Sigmoid colon (tissue), 4 donors: ENCODE results near the gene LRP10.

ENCODE experiments used
- POLR2A ChIP-seq, 2 donors: fragments of 450-650 bp; IDR thresholded peaks; one replicate each; pipeline ENCODE4 v1.6.1; 2016; ENCODE audit warnings: antibody characterized with exemption in 2 of 2, mild to moderate bottlenecking in 2 of 2, moderate library complexity in 2 of 2
- POLR2AphosphoS5 ChIP-seq, 4 donors: sonication (generic); formaldehyde crosslinking; IDR thresholded peaks; one replicate each; pipeline ENCODE4 v1.6.1; 2017; ENCODE audit warnings: antibody characterized with exemption in 4 of 4
- TF ChIP-seq, protein P1 (sequence below), 4 experiments: fragments of 450-650 bp in 3 of 4; fragments of 200-600 bp in 1 of 4; IDR thresholded peaks; one replicate each; pipeline ENCODE4 v1.5.1; 2016 to 2019; ENCODE audit warnings: antibody characterized with exemption in 4 of 4, mild to moderate bottlenecking in 3 of 4, moderate library complexity in 2 of 4

DNA sequence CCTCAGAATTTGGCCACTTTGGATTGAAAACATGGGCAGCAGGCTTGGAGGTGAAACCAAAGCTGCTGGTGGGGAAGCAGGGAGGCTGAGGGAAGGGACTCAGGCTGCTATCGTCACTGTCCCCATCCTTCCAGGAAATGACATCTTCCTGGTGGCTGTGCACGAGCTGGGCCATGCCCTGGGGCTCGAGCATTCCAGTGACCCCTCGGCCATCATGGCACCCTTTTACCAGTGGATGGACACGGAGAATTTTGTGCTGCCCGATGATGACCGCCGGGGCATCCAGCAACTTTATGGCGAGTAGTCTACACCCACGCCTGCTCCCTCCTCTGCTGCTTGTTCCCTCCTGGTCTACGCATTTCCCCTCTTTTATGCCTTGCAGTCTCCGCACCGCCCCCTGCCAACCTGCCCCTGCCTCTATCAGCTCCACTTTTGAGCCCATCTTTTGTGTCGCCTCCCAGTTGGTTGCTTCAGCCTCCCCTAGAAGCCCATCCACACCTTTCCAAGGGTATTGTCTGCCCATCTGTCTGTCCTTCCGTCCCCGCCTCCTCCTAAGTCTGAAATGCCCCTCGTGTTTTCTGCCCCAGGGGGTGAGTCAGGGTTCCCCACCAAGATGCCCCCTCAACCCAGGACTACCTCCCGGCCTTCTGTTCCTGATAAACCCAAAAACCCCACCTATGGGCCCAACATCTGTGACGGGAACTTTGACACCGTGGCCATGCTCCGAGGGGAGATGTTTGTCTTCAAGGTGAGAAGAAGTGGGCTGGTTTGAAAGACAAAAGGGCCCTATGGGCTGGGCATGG, 28.2 kb upstream of the LRP10 start:
- TF ChIP-seq, protein P1, sequence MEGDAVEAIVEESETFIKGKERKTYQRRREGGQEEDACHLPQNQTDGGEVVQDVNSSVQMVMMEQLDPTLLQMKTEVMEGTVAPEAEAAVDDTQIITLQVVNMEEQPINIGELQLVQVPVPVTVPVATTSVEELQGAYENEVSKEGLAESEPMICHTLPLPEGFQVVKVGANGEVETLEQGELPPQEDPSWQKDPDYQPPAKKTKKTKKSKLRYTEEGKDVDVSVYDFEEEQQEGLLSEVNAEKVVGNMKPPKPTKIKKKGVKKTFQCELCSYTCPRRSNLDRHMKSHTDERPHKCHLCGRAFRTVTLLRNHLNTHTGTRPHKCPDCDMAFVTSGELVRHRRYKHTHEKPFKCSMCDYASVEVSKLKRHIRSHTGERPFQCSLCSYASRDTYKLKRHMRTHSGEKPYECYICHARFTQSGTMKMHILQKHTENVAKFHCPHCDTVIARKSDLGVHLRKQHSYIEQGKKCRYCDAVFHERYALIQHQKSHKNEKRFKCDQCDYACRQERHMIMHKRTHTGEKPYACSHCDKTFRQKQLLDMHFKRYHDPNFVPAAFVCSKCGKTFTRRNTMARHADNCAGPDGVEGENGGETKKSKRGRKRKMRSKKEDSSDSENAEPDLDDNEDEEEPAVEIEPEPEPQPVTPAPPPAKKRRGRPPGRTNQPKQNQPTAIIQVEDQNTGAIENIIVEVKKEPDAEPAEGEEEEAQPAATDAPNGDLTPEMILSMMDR (IDR thresholded peaks at IDR 0.05) = no peak
- TF ChIP-seq POLR2A (IDR thresholded peaks at IDR 0.05) = no peak
- no peak for TF ChIP-seq POLR2AphosphoS5 (IDR thresholded peaks at IDR 0.05)
